GM06990 (cell line): Measurements from ENCODE around the gene CLASP1.

Experiments
- DNase-seq: peaks from one replicate; pipeline ENCODE4 v3.0.0-alpha.2; 2011; ENCODE audit not compliant: insufficient read length; ENCODE audit errors: extremely low read depth
- H3K27me3 ChIP-seq: replicated peaks from 2 replicates; pipeline ENCODE4 v1.6.0; 2011; ENCODE audit warnings: low read length; ENCODE audit not compliant: control insufficient read depth, insufficient read depth
- H3K36me3 ChIP-seq: 2 replicates; pipeline ENCODE4 v1.5.1; 2011; ENCODE audit warnings: low read length; ENCODE audit not compliant: control insufficient read depth, insufficient read depth
- H3K4me3 ChIP-seq: replicated peaks from 2 replicates; pipeline ENCODE4 v1.5.1; 2011; ENCODE audit warnings: low read depth, mild to moderate bottlenecking, control low read depth, low read length
- TF ChIP-seq, protein P1 (sequence below): IDR thresholded peaks from 2 replicates; pipeline ENCODE4 v1.5.1; 2011; ENCODE audit warnings: low read length, control low read depth, mild to moderate bottlenecking, inconsistent platforms; ENCODE audit not compliant: insufficient read depth, poor library complexity, severe bottlenecking

CLASP1 gene

DNA sequence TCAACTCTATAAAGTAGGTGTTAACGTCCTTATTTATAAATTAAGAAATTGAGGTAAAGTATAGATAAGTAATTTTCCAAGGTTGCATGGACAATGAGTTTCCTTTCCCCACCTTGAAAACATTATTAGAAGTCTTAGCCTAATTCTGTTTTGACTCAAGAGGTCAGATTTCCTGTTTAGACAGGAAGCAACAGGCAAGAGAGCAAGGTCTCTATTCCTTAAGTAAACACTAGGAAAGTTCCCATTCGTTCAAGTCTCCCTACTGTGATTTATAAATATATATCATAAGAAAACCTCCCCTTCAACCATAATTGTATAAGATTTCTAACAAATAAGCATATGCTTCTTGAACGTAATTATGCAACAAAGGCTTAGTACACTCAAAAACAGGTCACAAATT, 40.3 kb downstream of the CLASP1 start:
- Histone ChIP-seq H3K36me3 (peaks cover 3% of the 10 kb centered on the region), H3K27me3 (no peaks in the 10 kb centered on the region), H3K4me3 (no peak overlapping the region)
- TF ChIP-seq, protein P1, sequence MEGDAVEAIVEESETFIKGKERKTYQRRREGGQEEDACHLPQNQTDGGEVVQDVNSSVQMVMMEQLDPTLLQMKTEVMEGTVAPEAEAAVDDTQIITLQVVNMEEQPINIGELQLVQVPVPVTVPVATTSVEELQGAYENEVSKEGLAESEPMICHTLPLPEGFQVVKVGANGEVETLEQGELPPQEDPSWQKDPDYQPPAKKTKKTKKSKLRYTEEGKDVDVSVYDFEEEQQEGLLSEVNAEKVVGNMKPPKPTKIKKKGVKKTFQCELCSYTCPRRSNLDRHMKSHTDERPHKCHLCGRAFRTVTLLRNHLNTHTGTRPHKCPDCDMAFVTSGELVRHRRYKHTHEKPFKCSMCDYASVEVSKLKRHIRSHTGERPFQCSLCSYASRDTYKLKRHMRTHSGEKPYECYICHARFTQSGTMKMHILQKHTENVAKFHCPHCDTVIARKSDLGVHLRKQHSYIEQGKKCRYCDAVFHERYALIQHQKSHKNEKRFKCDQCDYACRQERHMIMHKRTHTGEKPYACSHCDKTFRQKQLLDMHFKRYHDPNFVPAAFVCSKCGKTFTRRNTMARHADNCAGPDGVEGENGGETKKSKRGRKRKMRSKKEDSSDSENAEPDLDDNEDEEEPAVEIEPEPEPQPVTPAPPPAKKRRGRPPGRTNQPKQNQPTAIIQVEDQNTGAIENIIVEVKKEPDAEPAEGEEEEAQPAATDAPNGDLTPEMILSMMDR: no peak
- no peak for DNase-seq

DNA sequence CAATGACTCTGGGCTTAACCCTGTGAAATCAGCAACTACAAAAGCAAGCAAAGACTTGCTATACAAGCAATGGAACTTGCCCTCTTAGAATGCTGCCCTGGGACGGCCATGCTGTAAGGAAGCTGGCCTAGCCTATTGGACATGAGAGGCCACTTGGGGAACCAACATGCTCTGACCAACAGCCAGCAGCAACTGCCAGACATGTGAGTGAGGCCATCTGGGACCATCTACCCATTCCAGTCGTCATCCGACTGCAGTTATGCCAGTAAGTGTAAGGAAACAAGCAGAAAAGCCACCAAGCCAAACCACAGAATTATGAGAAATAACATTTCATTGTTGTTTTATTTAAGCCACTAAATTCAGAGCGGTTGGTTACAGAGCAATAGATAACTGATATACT, 40.9 kb downstream of the CLASP1 start:
- Histone ChIP-seq H3K4me3 (no peak overlapping the region), H3K36me3 (peaks cover 2% of the 10 kb centered on the region), H3K27me3 (no peaks in the 10 kb centered on the region)
- TF ChIP-seq, protein P1: no peak
- no peak for DNase-seq

DNA sequence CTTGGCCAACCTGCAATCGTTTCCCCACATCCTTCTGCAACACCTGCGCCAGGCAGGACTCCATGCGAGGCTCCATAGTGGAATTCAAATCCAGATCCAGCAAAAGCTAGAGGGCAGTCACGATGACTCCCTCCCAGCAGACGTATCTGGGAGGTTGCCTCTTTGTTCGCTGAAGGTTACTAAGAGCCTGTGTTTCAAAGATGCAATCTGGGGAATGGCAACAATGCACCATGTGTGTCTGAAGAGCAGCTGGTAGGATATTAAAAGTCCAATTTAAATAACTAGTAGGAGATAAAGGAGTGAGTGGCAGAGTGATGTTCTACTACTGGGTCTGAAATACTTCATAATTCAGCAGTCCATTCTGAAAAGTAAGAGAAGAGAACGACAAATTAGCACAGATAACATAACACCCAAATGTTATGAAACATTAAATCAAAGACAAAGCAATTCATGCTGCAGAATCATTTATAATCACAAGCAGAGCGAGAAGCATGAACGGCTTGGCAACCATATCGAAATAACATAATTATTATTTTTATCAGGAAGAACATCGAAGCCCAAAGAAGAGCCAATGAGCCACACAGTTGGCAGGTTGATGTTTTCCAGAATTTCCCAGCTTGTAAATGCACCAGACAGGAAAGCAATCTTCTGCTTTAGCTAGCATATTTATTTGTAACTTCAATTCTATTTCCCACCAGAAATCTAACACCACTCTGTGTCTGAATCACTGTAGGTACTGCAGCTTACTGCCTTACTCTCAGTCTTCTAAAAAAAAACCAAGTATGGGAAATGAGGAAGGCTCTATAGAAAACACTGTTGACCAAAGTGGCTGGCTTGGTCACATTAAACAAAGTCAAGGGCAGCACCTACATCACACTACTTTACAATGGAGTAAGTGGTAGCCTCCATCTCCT, 43.2 kb downstream of the CLASP1 start:
- Histone ChIP-seq H3K36me3 (peaks cover 2% of the 10 kb centered on the region), H3K4me3 (no peak overlapping the region), H3K27me3 (no peaks in the 10 kb centered on the region)
- TF ChIP-seq, protein P1: no peak
- DNase-seq: no peak

DNA sequence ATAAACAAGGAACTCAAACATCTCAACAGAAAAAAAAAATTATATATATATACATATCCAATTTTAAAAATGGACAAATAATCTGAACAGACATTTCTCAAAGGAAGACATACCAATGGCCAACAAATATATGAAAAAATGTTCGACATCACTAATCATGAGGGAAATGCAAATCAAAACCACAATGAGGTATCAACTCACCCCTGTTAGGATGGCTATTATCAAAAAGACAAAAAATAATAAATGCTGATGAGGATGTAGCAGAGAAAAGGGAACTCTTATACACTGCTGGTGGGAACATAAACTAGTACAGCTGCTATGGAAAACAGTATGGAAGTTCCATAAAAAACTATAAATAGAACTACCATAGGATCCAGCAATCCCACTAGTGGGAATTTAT, 46.1 kb downstream of the CLASP1 start:
- H3K4me3 ChIP-seq: no peak overlapping the region
- DNase-seq: no peak

DNA sequence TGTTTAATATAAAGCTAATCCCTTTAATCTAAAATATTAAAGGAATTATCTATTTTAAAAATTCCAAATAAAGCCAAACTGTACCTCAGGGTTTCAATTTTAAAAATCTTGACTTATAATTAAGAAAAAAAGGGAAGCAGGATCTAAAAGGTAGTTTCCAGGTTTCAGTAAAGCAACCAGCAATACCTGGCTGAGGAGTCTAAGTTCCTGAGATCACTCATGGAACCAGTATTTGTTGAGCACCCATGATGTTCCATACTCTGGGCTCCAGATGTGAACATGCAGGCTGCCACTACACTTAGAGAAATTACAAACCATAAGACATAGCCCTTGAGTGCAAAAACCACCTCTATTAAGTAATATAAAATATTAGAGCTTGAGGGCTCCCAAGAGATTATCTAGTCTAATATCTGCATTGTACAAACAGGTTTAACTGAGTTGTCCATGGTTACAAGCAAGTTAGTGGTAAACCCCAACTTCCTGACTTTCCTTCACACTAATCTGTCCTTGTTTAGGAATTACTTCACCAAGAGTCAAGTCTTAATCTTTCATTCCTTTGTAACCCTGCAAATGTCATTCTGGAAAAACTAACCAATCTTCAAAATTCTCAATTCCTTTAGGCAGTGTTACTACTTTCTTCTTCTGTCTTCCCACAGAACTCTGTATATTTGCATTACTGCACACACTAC, 49.2 kb downstream of the CLASP1 start:
- DNase-seq: peak; percentile 43
- Histone ChIP-seq H3K36me3 (peaks cover 2% of the 10 kb centered on the region), H3K4me3 (no peak overlapping the region), H3K27me3 (no peaks in the 10 kb centered on the region)
- TF ChIP-seq, protein P1: no peak

More for the DNA sequence above, 46.1 kb downstream of the CLASP1 start:
- Histone ChIP-seq H3K27me3 (no peaks in the 10 kb centered on the region), H3K36me3 (peaks cover 2% of the 10 kb centered on the region)
- TF ChIP-seq, protein P1: no peak
